Tongue (tissue), 2 donors: ENCODE measurements around the gene SERF2. TPM values are rescaled to one million over a fixed set of nuclear protein-coding genes. Genes with fewer than 3 reads are reported as not detected.
A peak's percentile ranks its signal among the peaks of the same experiment; 100 is the strongest.
"Not testable (repeated sequence)": the region's sequence is repeated elsewhere in the genome, so short reads cannot be mapped to it uniquely, and the experiment has no call there.

ENCODE experiments used
- DNase-seq: peaks from one replicate; pipeline ENCODE4 v3.0.0-alpha.2; 2015
- total RNA-seq: library from RNA; depleted of rRNA; stranded (reverse); fragments of >200 nt; gene quantifications from one replicate; pipeline ENCODE4 v1.2.3, GENCODE V29; 2014

Gene SERF2
- total RNA-seq, 1 donor from 2014 or later = 272 TPM

- no peak for DNase-seq
Measured at GRCh38 chr15:43794269-43795037, 2.3 kb downstream of the SERF2 start.

DNA sequence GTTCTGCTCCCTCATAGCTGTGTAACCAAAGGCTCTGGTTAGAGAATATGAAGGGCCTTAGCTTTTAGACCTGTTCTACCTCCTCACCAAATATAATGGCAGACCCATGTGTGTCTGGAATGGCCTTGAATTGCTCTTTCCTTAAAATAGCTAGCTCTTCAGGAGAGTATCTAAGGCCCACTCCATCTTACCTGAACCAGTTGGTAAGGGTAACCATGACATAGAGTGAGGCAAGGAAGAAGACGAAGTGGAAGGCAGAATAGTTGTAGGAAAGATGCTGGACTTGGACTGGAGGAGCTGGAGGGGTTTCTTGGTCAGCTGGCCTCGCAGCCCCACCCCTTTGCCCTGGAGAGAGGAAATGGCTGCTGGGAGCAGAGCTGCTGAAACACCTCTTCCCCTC is 3.1 kb downstream of the SERF2 start:
- no peak for DNase-seq

GRCh38 chr15:43795997-43796396 is 3.9 kb downstream of the SERF2 start:
- DNase-seq = no peak

GRCh38 chr15:43796566-43796965 is 4.4 kb downstream of the SERF2 start:
- no peak for DNase-seq

- DNase-seq = no peak
Measured at GRCh38 chr15:43799209-43799944, 7.3 kb downstream of the SERF2 start.

DNA sequence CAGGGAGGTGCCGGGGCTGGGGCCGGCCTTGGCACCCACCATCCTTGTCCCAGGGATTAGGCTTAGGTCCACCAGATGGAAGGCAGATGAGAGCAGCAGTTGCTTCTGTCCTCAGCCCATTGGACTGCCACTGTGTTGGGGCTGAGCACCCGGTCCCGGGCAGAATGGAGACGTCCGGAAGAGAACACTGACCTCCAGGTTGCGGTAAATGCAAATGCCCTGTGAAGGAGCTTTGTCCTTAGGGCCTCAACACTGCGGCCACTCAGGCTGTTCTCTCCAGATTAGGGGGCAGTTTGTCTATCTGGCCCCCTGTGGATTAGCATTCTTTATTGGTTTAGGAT is 7.8 kb downstream of the SERF2 start, which contains the start of gene SERINC4:
SERINC4 (minus strand) TSS at position 276 of the 341 bp plus-strand sequence; CDS start at position 42, 234 bp downstream.
- no peak for DNase-seq

DNA sequence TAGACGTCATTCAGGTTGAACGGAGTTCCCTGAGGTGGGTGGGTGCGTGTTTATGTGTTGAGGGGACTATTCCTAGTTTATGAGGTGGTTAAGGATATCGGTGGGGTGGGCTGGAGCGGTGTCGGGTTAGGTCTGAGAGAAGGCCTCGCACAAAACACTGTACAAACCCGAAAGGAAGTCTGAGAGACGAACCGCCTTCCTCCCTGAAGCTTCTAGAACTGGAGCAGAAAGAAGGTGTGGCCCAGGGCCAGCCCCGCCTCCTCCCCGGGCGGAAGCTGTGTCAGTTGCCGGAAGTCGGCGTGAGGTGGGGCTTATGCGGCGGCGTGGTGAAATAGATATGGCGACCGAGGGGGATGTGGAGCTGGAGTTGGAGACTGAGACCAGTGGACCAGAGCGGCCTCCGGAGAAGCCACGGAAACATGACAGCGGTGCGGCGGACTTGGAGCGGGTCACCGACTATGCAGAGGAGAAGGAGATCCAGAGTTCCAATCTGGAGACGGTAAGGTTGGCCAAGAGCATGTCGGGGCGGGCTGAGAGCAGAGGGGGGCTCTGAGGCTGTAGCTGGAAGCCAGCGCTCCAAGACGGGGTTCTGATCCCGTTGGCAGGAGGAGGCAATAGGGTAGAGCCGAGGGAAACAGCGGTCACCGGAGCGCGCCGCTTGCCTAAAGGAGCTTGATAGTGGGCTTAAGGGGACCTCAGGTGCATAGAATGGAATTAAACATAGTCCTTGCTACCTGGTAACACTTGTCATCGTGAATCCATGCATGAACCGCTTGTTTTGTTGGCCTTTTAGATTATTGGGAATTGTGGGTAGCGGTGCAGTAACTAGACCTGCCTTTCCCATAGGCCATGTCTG is 8.4 kb downstream of the SERF2 start, which contains the start of gene HYPK:
HYPK (plus strand) TSS at position 314 of the 856 bp plus-strand sequence; CDS start at position 338, 24 bp downstream.
- DNase-seq = peak; percentile 96

- DNase-seq = not testable (repeated sequence)
Measured at GRCh38 chr15:43802676-43803075, 10.6 kb downstream of the SERF2 start.

- DNase-seq = no peak
Measured at GRCh38 chr15:43808435-43808950, 16.4 kb downstream of the SERF2 start.

DNA sequence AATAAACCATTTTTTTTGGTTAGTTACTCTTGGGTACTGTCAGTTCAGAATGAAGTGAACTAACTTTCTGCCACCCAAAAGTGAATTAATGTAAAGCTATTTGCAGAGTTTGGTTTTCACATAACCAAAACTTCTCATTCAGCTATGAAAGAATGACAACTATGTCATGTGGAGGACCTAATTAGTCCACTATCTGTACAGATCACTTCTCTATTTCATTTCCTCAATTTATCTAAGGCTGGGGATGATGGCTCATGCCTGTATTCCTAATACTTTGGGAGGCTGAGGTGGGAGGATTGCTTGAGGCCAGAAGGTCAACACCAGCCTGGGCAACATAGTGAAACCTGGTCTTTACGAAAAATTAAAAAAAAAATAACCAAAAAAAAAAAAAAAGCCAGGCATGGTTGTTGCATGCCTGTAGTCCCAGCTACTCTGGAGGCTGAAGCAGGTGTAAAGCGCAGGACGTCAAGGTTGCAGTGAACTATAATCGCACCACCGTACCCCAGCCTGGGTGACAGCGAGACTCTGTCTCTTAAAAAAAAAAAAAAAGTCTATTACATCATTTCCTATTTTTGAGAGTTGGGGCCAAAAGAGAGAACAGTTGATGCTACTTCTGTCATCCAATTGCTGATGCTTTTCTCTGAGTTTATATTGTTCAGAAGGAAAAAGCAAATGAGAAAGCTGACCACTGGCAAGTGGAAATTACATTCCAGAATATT is 17.0 kb downstream of the SERF2 start:
- no peak for DNase-seq

- not testable (repeated sequence) for DNase-seq
Measured at GRCh38 chr15:43815064-43815463, 22.9 kb downstream of the SERF2 start.

DNA sequence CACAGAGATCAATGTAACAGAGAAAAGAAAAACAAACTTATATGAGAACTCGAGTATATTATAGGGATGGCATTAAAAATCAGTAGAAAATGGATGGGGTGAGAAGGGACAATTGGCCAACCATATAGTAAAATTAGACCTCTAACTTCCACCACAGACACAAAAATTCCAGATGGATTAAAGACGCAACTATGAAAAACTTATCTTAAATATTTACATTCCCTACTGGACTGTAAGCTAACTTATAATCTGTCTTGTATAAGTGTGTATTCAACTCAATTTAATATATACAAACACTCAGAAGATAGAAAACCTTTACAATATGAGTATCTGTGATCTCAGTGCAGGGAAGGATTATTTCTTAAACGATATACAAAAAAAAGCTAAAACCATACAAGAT is 29.4 kb downstream of the SERF2 start:
- DNase-seq = no peak

DNA sequence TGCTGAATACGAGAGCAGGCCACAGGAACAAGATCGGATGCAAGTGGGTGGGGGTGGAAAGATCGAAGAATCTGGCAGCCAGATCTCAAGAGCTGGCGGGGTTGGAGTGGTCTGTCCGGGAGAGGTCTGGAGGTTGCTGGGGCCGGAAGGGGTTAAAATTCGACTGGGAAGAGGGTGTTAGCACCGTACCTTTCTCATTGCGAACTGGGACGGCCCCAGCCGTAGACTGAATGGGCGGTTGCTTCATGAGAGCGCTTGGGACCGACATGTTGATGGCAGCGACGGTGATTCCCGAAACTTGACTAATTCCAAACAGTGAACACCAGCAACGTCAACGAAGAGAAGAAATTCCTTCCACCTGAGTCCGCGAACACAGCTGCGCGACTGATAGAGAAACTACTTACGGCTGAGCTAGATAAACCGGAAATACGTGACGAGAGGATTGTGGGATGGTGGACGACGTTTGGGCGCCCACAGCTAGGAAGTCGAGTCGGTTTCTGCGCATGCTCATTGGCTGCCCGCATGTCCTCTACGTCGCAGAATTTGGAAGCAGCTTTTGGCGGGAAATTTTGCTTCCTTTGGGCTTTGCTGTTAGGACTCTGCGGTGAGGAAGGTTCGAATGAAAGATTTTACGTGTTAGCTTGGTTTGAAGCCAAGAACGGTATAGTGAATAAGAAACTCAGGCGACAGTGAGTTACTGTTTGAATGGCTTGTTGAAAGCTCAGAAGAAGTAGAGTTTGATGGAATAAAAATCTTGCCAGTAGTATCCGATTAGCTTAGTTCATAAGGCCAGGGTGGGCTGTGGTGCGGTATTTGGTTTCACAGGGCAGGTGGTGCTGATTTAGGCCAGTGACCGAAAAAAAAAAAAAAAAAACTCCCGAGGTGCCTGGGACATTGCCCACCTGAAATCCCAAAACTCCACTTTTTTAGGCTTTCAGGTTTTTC is 32.5 kb downstream of the SERF2 start, which contains the start of gene MFAP1:
MFAP1 (minus strand) TSS at position 389 of the 945 bp plus-strand sequence; CDS start at position 268, 121 bp downstream.
- DNase-seq = peak; percentile 99

DNA sequence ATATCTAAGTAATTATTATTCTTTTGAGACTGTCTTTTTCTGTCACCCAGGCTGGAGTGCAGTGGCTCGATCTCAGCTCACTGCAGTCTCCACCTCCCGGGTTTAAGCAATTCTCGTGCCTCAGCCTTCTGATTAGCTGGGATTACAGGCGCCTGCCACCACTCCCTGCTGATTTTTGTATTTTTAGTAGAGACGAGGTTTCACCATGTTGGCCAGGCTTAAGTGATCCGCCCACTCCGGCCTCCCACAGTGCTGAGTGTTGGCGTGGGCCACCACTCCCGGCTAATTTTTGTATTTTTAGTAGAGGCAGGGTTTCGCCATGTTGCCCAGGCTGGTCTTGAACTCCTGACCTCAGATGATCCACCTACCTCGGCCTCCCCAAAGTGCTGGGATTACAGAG is 33.2 kb downstream of the SERF2 start:
- DNase-seq = not testable (repeated sequence)

DNA sequence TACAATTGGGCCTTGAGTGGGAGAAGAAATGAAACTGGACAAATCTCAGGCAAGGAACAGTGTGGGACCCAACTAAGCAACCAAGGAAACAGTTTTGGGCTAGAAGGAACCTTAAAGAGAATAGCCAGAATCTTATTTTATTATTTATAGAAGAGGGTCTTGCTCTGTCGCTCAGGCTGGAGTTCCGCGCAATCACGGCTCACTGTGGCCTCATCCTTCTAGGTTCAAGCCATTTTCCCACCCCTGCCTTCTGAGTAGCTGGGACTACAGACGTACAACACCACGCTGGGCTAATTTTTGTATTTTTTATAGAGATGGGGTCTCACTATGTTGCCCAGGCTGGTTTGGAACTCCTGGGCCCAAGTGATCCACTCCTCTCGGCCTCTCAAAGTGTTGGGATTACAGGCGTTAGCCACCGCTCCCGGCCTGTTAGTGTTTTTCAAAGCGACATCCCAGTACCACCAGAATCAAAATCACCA is 33.9 kb downstream of the SERF2 start:
- DNase-seq = no peak

DNA sequence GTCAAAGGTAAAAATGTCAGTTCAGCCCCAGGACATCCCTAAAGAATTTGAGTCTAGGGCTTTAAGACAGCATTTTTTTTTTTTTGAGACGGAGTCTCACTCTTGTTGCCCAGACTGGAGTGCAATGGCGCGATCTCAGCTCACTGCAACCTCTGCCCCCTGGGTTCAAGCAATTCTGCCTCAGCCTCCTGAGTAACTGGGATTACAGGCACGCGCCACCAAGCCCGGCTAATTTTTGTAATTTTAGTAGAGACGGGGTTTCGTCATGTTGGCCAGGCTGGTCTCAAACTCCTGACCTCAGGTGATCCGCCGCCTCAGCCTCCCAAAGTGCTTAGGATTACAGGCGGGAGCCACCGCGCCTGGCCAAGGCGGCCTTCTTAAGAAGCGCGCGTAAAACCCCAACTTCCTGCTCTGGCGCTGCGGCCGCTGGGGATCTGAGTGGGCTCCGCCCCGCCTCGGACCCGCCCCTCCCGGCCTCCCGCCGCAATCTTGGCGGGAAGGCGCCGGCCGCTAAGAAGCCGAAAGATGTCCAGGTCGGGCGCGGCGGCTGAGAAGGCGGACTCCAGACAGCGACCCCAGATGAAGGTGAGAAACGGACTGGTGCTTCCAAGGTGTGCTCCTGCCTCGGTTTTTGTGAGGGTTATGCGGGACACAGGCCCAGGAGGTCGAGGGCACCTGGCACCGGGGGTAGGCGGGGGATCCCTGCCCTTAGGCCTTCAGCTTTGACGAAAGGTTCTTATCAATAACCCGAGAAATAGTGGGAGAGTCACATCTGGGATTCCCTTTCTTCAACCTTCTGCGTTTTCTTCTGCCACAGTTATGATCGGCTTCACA is 34.6 kb downstream of the SERF2 start, which contains the start of gene WDR76:
WDR76 (plus strand) TSS at position 495 of the 834 bp plus-strand sequence; CDS start at position 526, 31 bp downstream.
- peak; percentile 88 for DNase-seq

DNA sequence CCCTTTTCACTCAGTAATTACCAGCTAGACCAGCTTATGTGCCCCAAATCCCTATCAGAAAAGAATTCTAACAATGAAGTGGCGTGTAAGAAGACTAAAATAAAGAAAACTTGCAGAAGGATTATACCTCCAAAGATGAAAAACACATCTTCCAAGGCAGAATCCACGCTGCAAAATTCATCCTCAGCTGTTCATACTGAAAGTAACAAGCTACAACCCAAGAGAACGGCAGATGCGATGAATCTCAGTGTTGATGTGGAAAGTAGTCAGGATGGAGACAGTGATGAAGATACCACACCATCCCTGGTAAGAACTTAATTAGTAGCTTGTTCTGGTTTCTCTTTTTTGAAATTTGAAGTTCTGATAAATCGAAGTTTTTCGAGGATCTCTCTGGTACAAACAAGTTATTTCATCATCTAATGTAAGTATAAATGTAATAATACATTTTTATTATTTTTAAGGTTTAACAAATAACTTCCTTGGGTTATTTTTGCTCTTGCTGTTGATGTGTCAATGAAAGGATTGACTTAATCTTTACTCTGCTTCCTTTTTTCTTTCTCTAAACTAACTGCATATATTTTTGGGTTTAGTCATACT is 36.0 kb downstream of the SERF2 start:
- peak; percentile 33 for DNase-seq

DNA sequence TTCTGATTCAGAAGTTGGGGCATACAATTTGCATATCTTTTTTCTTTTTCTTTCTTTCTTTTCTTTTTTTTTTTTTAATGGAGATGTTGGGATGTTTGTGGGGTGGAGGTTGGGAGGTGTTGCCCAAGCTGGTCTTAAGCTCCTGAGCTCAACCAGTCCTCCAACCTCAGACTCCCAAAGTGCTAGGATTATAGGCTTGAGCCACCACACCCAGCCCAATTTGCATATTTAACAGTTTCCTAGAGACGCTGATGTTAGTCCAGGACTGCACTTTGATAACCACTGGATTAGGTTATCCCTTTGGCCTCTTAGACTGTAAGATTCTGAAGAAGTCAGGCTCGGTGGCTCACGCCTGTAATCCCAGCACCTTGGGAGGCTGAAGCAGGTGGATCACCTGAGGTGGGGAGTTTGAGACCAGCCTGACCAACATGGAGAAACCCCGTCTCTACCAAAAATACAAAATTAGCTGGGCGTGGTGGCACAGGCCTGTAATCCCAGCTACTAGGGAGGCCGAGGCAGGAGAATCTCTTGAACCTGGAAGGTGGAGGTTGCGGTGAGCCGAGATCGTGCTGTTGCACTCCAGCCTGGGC is 37.9 kb downstream of the SERF2 start:
- DNase-seq = not testable (repeated sequence)
